Naive thymus-derived CD4-positive, alpha-beta T cell (primary cell): ENCODE data around the gene CAVIN1. TPM values are rescaled to one million over a fixed set of nuclear protein-coding genes. Genes with fewer than 3 reads are reported as not detected.

Experiments used
- ATAC-seq: fragments of 150-1000 bp; cut with Tn5 transposase; 2 replicates; pipeline ENCODE4 v1.10.0; 2021; ENCODE audit warnings: mild to moderate bottlenecking, moderate library complexity
- CTCF ChIA-PET: fragments of 350-600 bp; sonication (Branson Sonifier 250); formaldehyde crosslinking; loops from one replicate; lab custom pipeline; 2021; ENCODE audit warnings: antibody characterized with exemption; lab: Charles Lee
- POLR2A ChIA-PET: fragments of 350-600 bp; sonication (Branson Sonifier 250); formaldehyde crosslinking; loops from one replicate; lab custom pipeline; 2021; ENCODE audit warnings: antibody characterized with exemption, inconsistent platforms; lab: Charles Lee
- DNase-seq, 9 donors: peaks; one replicate each; pipeline versions ENCODE4 v3.0.0 to v3.0.0-alpha.2; 2020 to 2022; ENCODE audit warnings: mixed read lengths in 1 of 9
- H3K27ac ChIP-seq: one replicate; pipeline ENCODE4 v1.7.0; 2013; ENCODE audit warnings: mild to moderate bottlenecking, low read depth, low read length, moderate library complexity
- H3K27me3 ChIP-seq, 2 donors: one replicate each; pipeline ENCODE4 v1.7.0; 2013; ENCODE audit warnings: low read length in 2 of 2, mild to moderate bottlenecking in 2 of 2, moderate library complexity in 2 of 2; ENCODE audit not compliant: control insufficient read depth in 2 of 2, insufficient read depth in 2 of 2
- H3K36me3 ChIP-seq, 3 experiments: 1 replicate in 2 of 3; 2 replicates in 1 of 3; pipeline ENCODE4 v1.7.0; 2013; ENCODE audit warnings: low read length in 3 of 3, mild to moderate bottlenecking in 3 of 3, moderate library complexity in 1 of 3; ENCODE audit not compliant: insufficient read depth in 3 of 3, control insufficient read depth in 2 of 3
- H3K4me1 ChIP-seq, 2 donors: one replicate each; pipeline ENCODE4 v1.7.0; 2013; ENCODE audit warnings: low read length in 2 of 2, mild to moderate bottlenecking in 2 of 2, moderate library complexity in 1 of 2; ENCODE audit not compliant: control insufficient read depth in 2 of 2, insufficient read depth in 2 of 2
- H3K4me3 ChIP-seq: 2 replicates; pipeline ENCODE4 v1.7.0; 2013; ENCODE audit warnings: mild to moderate bottlenecking, low read length
- H3K9me3 ChIP-seq, 3 experiments: 1 replicate in 2 of 3; 2 replicates in 1 of 3; pipeline ENCODE4 v1.7.0; 2013; ENCODE audit warnings: low read length in 3 of 3; ENCODE audit not compliant: control insufficient read depth in 2 of 3
- H3K27ac Mint-ChIP-seq, 9 donors: one replicate each; pipeline ENCODE4 v1.8.0; 2020 to 2022; ENCODE audit warnings: mixed read lengths in 9 of 9, mild to moderate bottlenecking in 8 of 9, moderate library complexity in 5 of 9, inconsistent platforms in 2 of 9
- H3K27me3 Mint-ChIP-seq, 5 donors: one replicate each; pipeline ENCODE4 v1.8.0; 2021 to 2022; ENCODE audit warnings: mixed read lengths in 5 of 5, mild to moderate bottlenecking in 1 of 5
- H3K36me3 Mint-ChIP-seq, 5 donors: one replicate each; pipeline ENCODE4 v1.8.0; 2020 to 2022; ENCODE audit warnings: mixed read lengths in 5 of 5, mild to moderate bottlenecking in 3 of 5, inconsistent platforms in 1 of 5
- H3K4me1 Mint-ChIP-seq, 7 donors: one replicate each; pipeline ENCODE4 v1.8.0; 2020 to 2022; ENCODE audit warnings: mixed read lengths in 7 of 7, mild to moderate bottlenecking in 3 of 7, inconsistent platforms in 1 of 7
- H3K4me3 Mint-ChIP-seq, 10 donors: one replicate each; pipeline ENCODE4 v1.8.0; 2020 to 2022; ENCODE audit warnings: mild to moderate bottlenecking in 10 of 10, mixed read lengths in 10 of 10, moderate library complexity in 6 of 10, inconsistent platforms in 2 of 10
- H3K9me3 Mint-ChIP-seq, 11 donors: one replicate each; pipeline ENCODE4 v1.8.0; 2020 to 2022; ENCODE audit warnings: mixed read lengths in 11 of 11, mild to moderate bottlenecking in 4 of 11, inconsistent platforms in 1 of 11, moderate library complexity in 1 of 11
- intact Hi-C, 2 donors: fragments of 100-400 bp; cut with micrococcal nuclease; formaldehyde crosslinking; loops; one replicate each; pipeline ENCODE4 v1.15.1; 2023
- polyA plus RNA-seq, 2 donors: library from polyadenylated mRNA; unstranded; fragments of 300-500 nt; fragmentation: Illumina TruSeq; gene quantifications; one replicate each; pipeline ENCODE4 v1.2.3, GENCODE V29; 2021
- total RNA-seq, 6 experiments: library from RNA in 5 of 6; stranded (reverse) in 5 of 6; gene quantifications; 1 replicate in 5 of 6; 2 replicates in 1 of 6; pipeline ENCODE4 v1.2.3 and lab custom pipeline; 2021 to 2026

Gene CAVIN1
- total and polyA plus RNA-seq, 7 experiments from 2014 or later: 0.25 to 3.8 (median 0.81) TPM; not detected in 2

DNA sequence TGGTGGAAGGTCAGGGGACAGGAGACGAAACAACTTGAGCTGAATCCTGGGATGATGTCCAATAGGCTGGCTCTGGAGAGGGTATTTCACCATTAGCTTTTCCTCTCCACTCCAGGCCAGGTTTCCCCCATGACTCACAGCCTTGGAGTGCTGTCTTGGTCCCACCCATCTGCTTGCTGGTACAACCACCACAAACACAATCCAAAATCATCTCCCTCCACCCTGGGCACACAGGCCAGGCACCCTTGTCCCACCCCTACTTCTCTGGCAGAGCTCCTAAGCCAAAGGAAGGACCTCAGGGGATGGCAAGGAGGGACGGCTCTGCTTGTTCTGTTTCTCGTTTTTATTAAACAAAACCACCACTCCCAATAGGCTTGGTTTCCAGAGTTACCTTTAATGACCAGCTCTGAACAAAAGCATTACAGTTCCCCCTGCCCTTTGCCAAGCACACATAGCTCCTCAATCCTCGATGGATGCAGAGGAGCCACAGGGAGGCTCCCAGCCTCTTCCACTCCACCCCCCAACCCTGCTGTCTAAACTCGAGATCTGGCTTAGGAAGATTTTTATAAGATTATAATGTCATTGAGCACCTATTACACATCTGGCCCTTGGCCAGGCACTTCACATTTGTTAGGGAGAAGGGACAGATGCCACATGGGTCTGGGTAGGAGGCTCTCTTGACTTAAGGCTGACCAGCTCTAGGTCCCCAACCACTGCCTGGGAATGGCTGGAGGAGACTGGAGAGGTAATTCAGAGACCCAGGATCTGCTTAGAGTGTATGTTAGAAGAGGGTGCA is 13.3 kb downstream of the CAVIN1 start:
- Histone ChIP-seq H3K27me3 (no peaks in the 10 kb centered on the region), H3K4me3 (no peak overlapping the region), H3K4me1 (peaks cover 4 to 16% of the 10 kb centered on the region in 2 donors), H3K27ac (no peak overlapping the region), H3K36me3 (no peaks in the 10 kb centered on the region), H3K9me3 (no peaks in the 10 kb centered on the region)
- DNase-seq: no peak
- no peak for ATAC-seq
- intact Hi-C loops: loop anchor here (5.0 to 10.0 kb wide), 2 partner anchors 215 to 342 kb away; partner anchors contain the start of gene GHDC (in 1 of the 2)
- Mint-ChIP-seq H3K4me3 (no peak overlapping the region), H3K36me3 (no peaks in the 10 kb centered on the region), H3K27me3 (no peaks in the 10 kb centered on the region), H3K27ac (peak overlapping the region in 1 of 9 donors; percentile 33), H3K4me1 (peaks cover 11 to 30% (median 23%) of the 10 kb centered on the region in 7 donors), H3K9me3 (no peaks in the 10 kb centered on the region)
- ChIA-PET POLR2A (interaction anchor here (0.7 to 1.0 kb wide), 3 partner anchors 21 to 153 kb away, joined by 3 to 7 read pairs (median 4); partner anchors contain the start of gene STAT3), CTCF (interaction anchor here (0.6 to 13.7 kb wide), 6 partner anchors 21 to 121 kb away, joined by 3 to 264 read pairs (median 4); no protein-coding TSS in a partner anchor)

DNA sequence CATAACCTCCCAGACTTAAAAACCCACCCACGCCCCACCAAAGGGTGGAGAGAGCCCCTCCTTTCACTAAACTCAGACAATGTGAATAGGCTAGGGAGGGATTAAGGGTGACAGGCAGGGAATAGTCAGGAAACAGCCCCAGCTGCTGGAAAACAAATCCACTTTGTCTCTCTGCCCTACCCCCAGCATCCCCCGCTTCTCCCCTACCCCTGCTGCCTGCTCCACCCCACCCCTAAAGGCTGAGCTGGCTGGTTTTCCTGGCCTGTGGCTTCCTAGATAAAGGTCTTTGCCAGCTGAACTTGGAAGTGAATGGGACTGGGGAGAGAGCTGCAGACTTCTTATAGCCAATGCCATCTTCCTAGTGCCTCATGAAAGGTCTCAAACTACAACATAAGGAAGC is 15.0 kb downstream of the CAVIN1 start:
- H3K27me3 ChIP-seq: no peaks in the 10 kb centered on the region
- Mint-ChIP-seq H3K9me3 (no peaks in the 10 kb centered on the region), H3K4me3 (no peak overlapping the region), H3K27ac (no peak overlapping the region), H3K27me3 (peaks cover 0 to 3% (median 0%) of the 10 kb centered on the region in 5 donors), H3K36me3 (no peaks in the 10 kb centered on the region), H3K4me1 (peaks cover 6 to 20% (median 16%) of the 10 kb centered on the region in 7 donors)
- CTCF ChIA-PET: interaction anchor here (0.6 to 13.7 kb wide), 5 partner anchors 13 to 96 kb away, joined by 3 to 264 read pairs (median 4); no protein-coding TSS in a partner anchor
- H3K36me3 ChIP-seq: no peaks in the 10 kb centered on the region
- no peak for ATAC-seq
- no peak overlapping the region for H3K27ac ChIP-seq
- intact Hi-C loops: loop anchor here (5.0 to 10.0 kb wide), 2 partner anchors 213 to 341 kb away; partner anchors contain the start of gene GHDC (in 1 of the 2)
- no peak overlapping the region for H3K4me3 ChIP-seq
- peaks cover 4 to 8% of the 10 kb centered on the region in 2 donors for H3K4me1 ChIP-seq
- POLR2A ChIA-PET: interaction anchor here (0.5 to 3.1 kb wide), 7 partner anchors 19 to 161 kb away, joined by 3 to 22 read pairs (median 4); partner anchors contain the start of gene STAT3
- H3K9me3 ChIP-seq: no peaks in the 10 kb centered on the region
- DNase-seq: no peak

DNA sequence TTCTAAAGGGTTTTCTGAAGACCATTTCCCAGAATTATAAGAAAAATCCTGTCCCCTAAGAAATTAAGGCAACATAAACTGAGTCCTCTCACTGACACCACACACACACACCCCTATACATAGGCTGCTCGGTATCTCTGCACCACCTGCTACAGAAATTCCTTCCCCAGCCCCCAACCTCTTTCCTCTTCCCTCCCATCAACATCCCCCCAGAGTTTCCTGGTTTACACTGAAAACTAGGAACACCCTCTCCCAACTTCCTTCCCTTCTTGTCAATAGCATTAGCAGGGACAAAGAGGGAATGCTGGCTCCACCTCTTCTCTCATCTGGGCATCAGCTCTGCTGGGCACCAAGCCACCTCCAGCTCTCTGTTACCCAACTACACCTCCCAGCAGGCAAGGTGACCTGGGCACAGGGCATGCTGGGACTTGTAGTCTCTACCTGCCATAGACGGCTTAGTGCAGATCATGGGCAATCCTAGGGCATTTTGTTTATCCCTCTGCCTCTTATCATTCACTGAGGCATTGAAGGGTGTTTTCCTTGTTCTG is 15.7 kb downstream of the CAVIN1 start:
- Histone ChIP-seq H3K27ac (no peak overlapping the region), H3K4me3 (no peak overlapping the region), H3K27me3 (no peaks in the 10 kb centered on the region), H3K9me3 (no peaks in the 10 kb centered on the region), H3K4me1 (peaks cover 4 to 8% of the 10 kb centered on the region in 2 donors), H3K36me3 (no peaks in the 10 kb centered on the region)
- DNase-seq (peak in 7 of 9 donors; percentile 49 to 74 (median 62)), ATAC-seq (peak; percentile 89)
- peaks cover 6 to 22% (median 16%) of the 10 kb centered on the region in 7 donors for H3K4me1 Mint-ChIP-seq
- intact Hi-C loops: loop anchor here (2.0 to 10.0 kb wide), 5 partner anchors 19 to 340 kb away; partner anchors contain the start of genes GHDC (in 1 of the 2) and STAT3 (in 1 of the 2)
- H3K36me3 Mint-ChIP-seq: no peaks in the 10 kb centered on the region
- peak overlapping the region; percentile 2 to 80 (median 68) for H3K27ac Mint-ChIP-seq
- POLR2A ChIA-PET: interaction anchor here (0.6 to 3.1 kb wide), 7 partner anchors 18 to 232 kb away, joined by 3 to 22 read pairs (median 4); partner anchors contain the start of gene STAT3
- no peaks in the 10 kb centered on the region for H3K9me3 Mint-ChIP-seq
- CTCF ChIA-PET: interaction anchor here (0.8 to 13.7 kb wide), 11 partner anchors 9 to 290 kb away, joined by 3 to 264 read pairs (median 4); partner anchors contain the start of gene STAT3
- peaks cover 0 to 3% (median 0%) of the 10 kb centered on the region in 5 donors for H3K27me3 Mint-ChIP-seq
- H3K4me3 Mint-ChIP-seq: peak overlapping the region in 4 of 10 donors; percentile 2 to 22 (median 15)

DNA sequence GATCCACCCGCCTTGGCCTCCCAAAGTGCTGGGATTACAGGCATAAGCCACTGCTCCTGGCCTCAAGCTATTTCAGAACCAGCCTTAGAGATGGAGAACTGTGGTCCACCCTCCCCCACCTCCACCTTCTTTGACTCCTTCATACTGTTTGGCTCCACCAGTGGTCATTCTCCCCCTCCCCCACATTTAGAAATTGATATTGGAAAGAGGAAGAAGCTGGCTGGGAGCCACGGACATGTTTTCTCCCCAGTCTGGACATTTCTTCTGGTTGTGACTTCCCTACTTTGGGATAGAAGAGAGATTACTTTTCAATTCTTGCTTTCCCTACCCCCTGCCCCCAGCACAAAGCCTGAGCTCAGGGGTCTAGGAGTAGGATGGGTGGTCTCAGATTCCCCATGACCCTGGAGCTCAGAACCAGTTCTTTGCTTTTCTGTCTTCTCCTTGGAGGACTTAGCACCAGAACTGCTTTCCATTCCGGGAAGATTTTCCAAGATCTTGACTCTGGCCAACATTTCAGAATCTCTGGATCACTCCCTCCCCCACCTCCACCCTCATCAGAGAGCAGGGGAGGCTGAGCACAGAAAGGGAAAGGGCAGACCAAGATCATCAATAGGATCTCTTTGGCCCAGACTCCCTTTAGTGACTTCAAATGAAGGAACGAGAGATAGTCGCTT is 16.3 kb downstream of the CAVIN1 start:
- H3K4me1 ChIP-seq: peaks cover 4 to 8% of the 10 kb centered on the region in 2 donors
- Mint-ChIP-seq H3K27me3 (peaks cover 0 to 3% (median 0%) of the 10 kb centered on the region in 5 donors), H3K27ac (peak overlapping the region in 7 of 9 donors; percentile 2 to 80 (median 44)), H3K9me3 (no peaks in the 10 kb centered on the region), H3K4me1 (peaks cover 6 to 23% (median 16%) of the 10 kb centered on the region in 7 donors), H3K36me3 (no peaks in the 10 kb centered on the region), H3K4me3 (no peak overlapping the region)
- ChIA-PET POLR2A (interaction anchor here (0.6 to 3.1 kb wide), 10 partner anchors 11 to 627 kb away, joined by 3 to 22 read pairs (median 4); partner anchors contain the start of gene STAT3), CTCF (interaction anchor here (0.8 to 13.7 kb wide), 18 partner anchors 8 to 289 kb away, joined by 3 to 264 read pairs (median 3); partner anchors contain the start of genes CAVIN1 and STAT3)
- no peak for ATAC-seq
- no peaks in the 10 kb centered on the region for H3K36me3 ChIP-seq
- H3K9me3 ChIP-seq: no peaks in the 10 kb centered on the region
- no peaks in the 10 kb centered on the region for H3K27me3 ChIP-seq
- H3K27ac ChIP-seq: no peak overlapping the region
- DNase-seq: no peak
- intact Hi-C loops: loop anchor here (1.0 to 10.0 kb wide), 10 partner anchors 18 to 339 kb away; partner anchors contain the start of genes STAT3 (in 2 of the 2) and GHDC (in 1 of the 2)
- H3K4me3 ChIP-seq: no peak overlapping the region

DNA sequence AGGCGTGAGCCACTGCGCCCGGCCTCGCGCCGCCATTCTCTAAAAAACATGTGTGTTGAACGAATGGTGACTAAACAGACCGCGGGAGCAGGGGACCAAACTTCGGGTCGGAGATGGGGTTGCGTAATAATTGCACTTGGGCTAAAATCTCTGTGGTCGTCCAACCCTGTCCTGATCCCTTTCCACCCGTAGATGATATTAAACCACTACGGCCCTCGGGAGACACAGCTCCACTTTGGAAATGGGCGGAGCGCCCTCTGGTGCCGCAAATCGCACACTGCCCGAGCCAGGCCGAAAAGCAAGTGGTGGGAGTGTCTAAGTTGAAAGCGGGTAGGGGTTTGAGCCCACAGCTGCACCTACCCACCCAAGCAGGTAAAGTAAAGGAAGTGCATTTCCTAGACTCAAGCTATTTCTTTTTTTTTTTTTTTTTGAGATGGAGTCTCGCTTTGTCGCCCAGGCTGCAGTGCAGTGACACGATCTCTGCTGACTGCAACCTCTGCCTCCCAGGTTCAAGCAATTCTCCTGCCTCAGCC is 17.0 kb downstream of the CAVIN1 start:
- H3K27ac ChIP-seq: no peak overlapping the region
- no peaks in the 10 kb centered on the region for H3K36me3 ChIP-seq
- ChIA-PET CTCF (interaction anchor here (0.6 to 13.7 kb wide), 20 partner anchors 9 to 1038 kb away, joined by 3 to 264 read pairs (median 4); partner anchors contain the start of genes CAVIN1 and STAT3), POLR2A (interaction anchor here (0.6 to 3.1 kb wide), 8 partner anchors 10 to 627 kb away, joined by 3 to 22 read pairs (median 4); partner anchors contain the start of gene STAT3)
- H3K4me3 Mint-ChIP-seq: peak overlapping the region in 4 of 10 donors; percentile 9 to 41 (median 29)
- intact Hi-C loops: loop anchor here (1.0 to 10.0 kb wide), 10 partner anchors 17 to 339 kb away; partner anchors contain the start of genes STAT3 (in 2 of the 2) and GHDC (in 1 of the 2)
- no peaks in the 10 kb centered on the region for H3K9me3 Mint-ChIP-seq
- H3K4me1 ChIP-seq: peaks cover 4 to 8% of the 10 kb centered on the region in 2 donors
- no peaks in the 10 kb centered on the region for H3K9me3 ChIP-seq
- peaks cover 6 to 28% (median 17%) of the 10 kb centered on the region in 7 donors for H3K4me1 Mint-ChIP-seq
- peak overlapping the region in 6 of 9 donors; percentile 51 to 71 (median 62) for H3K27ac Mint-ChIP-seq
- H3K27me3 ChIP-seq: no peaks in the 10 kb centered on the region
- ATAC-seq: peak; percentile 91
- no peak overlapping the region for H3K4me3 ChIP-seq
- peaks cover 0 to 3% (median 0%) of the 10 kb centered on the region in 5 donors for H3K27me3 Mint-ChIP-seq
- no peaks in the 10 kb centered on the region for H3K36me3 Mint-ChIP-seq
- DNase-seq: peak; percentile 72 to 86 (median 80)
